ENCODE data around the gene TNFSF13. TPM values are rescaled to one million over a fixed set of nuclear protein-coding genes. Genes with fewer than 3 reads are reported as not detected.
A peak's percentile ranks its signal among the peaks of the same experiment; 100 is the strongest.

The TNFSF13 gene
- total RNA-seq, 1 experiment from 2014 or later = 46.4 TPM

DNA sequence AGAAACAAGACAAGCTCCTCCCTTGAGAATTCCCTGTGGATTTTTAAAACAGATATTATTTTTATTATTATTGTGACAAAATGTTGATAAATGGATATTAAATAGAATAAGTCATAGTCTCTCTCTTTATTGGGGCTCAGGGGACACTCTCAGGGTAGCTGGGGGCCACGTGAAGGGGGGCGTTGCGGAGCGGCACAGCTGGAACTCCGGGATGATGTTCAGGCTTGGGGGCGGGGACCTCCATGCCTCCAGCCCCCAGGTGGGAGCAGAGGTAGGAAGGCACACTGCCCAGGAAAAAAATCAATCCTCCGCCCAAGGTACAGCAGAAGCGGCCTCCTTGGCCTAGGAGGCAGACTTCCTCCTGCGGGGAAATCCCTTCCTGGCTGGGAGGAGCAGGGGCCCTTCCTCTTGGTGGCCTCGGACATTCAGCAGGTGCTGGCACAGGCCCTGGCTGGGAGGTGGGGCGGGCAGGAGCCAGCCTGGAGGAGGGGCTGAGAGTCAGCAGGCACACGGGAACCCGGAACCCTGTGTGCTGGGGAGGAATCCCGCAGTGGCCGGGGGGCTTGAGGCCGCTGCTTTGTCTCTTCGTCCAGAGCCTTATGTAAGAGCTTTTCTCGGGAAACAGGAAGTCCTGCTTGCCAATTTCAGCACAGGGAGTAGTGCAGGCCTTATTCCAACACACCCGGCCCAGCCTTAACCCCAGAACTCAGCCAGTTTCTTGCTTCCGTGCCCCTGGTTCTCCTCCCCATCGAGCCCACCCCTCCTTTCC is 591 bp upstream of the TNFSF13 start:
- ChIA-PET CTCF (interaction anchor here (0.6 to 1.4 kb wide), 3 partner anchors 44 to 232 kb away, joined by 3 to 7 read pairs (median 3); no protein-coding TSS in a partner anchor), POLR2A (ENCODE audit: unreplicated experiment) (interaction anchor here (0.7 to 1.5 kb wide), 2 partner anchors 58 to 123 kb away, joined by 4 to 11 read pairs; no protein-coding TSS in a partner anchor)
- Histone ChIP-seq H3K4me1 (replicated peaks; ENCODE audit: insufficient read depth) (peaks cover 9% of the 10 kb centered on the region), H3F3A (ENCODE audit: insufficient read depth, low read depth) (no peaks in the 10 kb centered on the region), H3K27ac (peak overlapping the region; percentile 78), H2AFZ (peak overlapping the region; percentile 74; the same call in 1 of the 2 replicates), H3K9me3 (ENCODE audit: insufficient read depth, low read depth) (no peaks in the 10 kb centered on the region), H3K4me2 (peak overlapping the region; percentile 87), H3K79me2 (ENCODE audit: low read depth) (peaks cover 9% of the 10 kb centered on the region), H3K4me3 (peak overlapping the region; percentile 50), H3K9me2 (ENCODE audit: insufficient read depth) (no peaks in the 10 kb centered on the region), H3K27me3 (ENCODE audit: insufficient read depth, low read depth) (no peaks in the 10 kb centered on the region), H4K20me1 (ENCODE audit: insufficient read depth) (no peaks in the 10 kb centered on the region), H3K36me3 (ENCODE audit: low read depth) (no peaks in the 10 kb centered on the region)
- peak; percentile 78 to 97 for DNase-seq
- BruUV-seq (replicated peaks) = no TSS peak
- TF ChIP-seq EZH2 (IDR thresholded peaks at IDR 0.05; ENCODE audit: low read depth) = no peak
- TF ChIP-seq, protein P1, sequence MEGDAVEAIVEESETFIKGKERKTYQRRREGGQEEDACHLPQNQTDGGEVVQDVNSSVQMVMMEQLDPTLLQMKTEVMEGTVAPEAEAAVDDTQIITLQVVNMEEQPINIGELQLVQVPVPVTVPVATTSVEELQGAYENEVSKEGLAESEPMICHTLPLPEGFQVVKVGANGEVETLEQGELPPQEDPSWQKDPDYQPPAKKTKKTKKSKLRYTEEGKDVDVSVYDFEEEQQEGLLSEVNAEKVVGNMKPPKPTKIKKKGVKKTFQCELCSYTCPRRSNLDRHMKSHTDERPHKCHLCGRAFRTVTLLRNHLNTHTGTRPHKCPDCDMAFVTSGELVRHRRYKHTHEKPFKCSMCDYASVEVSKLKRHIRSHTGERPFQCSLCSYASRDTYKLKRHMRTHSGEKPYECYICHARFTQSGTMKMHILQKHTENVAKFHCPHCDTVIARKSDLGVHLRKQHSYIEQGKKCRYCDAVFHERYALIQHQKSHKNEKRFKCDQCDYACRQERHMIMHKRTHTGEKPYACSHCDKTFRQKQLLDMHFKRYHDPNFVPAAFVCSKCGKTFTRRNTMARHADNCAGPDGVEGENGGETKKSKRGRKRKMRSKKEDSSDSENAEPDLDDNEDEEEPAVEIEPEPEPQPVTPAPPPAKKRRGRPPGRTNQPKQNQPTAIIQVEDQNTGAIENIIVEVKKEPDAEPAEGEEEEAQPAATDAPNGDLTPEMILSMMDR (conservative IDR thresholded peaks at IDR 0.05) = no peak
- intact Hi-C loops (cut with micrococcal nuclease; ENCODE audit: unreplicated experiment) = loop anchor here (1.0 to 2.0 kb wide), 4 partner anchors 73 to 207 kb away; partner anchors contain the start of genes PLSCR3, POLR2A and TMEM256

DNA sequence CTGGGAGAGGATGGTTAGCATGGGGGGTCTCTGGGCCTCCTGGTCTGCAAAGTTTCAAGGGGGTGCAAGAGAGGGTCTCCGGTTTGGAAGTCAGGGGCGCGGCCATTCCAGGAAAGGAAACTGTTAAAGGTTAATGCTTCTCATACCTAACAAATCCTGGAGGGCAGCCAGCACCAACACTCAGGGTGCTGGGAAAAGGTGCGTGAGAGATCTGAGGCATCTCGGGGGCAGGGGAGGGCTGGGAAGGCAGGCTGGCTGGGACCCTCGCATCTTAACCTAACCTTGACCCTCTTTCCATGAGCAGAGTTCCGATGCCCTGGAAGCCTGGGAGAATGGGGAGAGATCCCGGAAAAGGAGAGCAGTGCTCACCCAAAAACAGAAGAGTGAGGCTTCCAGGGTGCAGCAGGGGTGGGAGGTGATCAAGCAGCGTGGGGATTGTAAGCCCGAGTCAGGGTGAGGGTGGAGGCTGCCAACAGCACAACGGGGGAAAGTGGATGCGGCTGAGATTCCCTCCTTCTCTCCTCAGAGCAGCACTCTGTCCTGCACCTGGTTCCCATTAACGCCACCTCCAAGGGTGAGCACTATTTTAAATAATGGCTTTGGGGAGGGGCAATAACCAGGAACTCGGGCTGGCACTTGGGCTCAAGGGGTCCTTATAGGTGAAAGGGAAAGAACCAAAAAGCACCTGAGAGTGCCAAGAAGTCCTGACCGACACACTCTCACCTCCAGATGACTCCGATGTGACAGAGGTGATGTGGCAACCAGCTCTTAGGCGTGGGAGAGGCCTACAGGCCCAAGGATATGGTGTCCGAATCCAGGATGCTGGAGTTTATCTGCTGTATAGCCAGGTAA is 996 bp downstream of the TNFSF13 start:
- Histone ChIP-seq H4K20me1 (ENCODE audit: insufficient read depth) (no peaks in the 10 kb centered on the region), H3K4me1 (replicated peaks; ENCODE audit: insufficient read depth) (peaks cover 9% of the 10 kb centered on the region), H3F3A (ENCODE audit: insufficient read depth, low read depth) (no peaks in the 10 kb centered on the region), H3K9me3 (ENCODE audit: insufficient read depth, low read depth) (no peaks in the 10 kb centered on the region), H3K9me2 (ENCODE audit: insufficient read depth) (no peaks in the 10 kb centered on the region), H3K4me2 (0 out of 2 replicates have a peak overlapping the region, but pooled peaks have one; percentile 87), H3K27ac (no peak overlapping the region), H3K79me2 (ENCODE audit: low read depth) (peaks cover 25% of the 10 kb centered on the region), H2AFZ (no peak overlapping the region), H3K4me3 (no peak overlapping the region), H3K27me3 (ENCODE audit: insufficient read depth, low read depth) (no peaks in the 10 kb centered on the region), H3K36me3 (ENCODE audit: low read depth) (no peaks in the 10 kb centered on the region)
- POLR2A ChIA-PET (ENCODE audit: unreplicated experiment) = interaction anchor here (0.6 to 0.7 kb wide), 2 partner anchors 157 to 203 kb away, joined by 3 read pairs; no protein-coding TSS in a partner anchor
- DNase-seq = no peak
- no TSS peak for BruUV-seq (replicated peaks)
- intact Hi-C loops (cut with micrococcal nuclease; ENCODE audit: unreplicated experiment) = loop anchor here (2.0 kb wide), 3 partner anchors 75 to 165 kb away; partner anchors contain the start of genes PLSCR3, POLR2A and TMEM256
- TF ChIP-seq, protein P1 (conservative IDR thresholded peaks at IDR 0.05) = no peak
- no peak for TF ChIP-seq EZH2 (IDR thresholded peaks at IDR 0.05; ENCODE audit: low read depth)
- CTCF ChIA-PET = interaction anchor here (0.6 to 2.1 kb wide), 7 partner anchors 44 to 514 kb away, joined by 3 to 22 read pairs (median 6); partner anchors contain the start of genes TP53 and ZBTB4

Measured in PC-9 (cell line).